ENCODE data around the gene ZNF430.
"Not testable (repeated sequence)": the region's sequence is repeated elsewhere in the genome, so short reads cannot be mapped to it uniquely, and the experiment has no call there.

Gene ZNF430

DNA sequence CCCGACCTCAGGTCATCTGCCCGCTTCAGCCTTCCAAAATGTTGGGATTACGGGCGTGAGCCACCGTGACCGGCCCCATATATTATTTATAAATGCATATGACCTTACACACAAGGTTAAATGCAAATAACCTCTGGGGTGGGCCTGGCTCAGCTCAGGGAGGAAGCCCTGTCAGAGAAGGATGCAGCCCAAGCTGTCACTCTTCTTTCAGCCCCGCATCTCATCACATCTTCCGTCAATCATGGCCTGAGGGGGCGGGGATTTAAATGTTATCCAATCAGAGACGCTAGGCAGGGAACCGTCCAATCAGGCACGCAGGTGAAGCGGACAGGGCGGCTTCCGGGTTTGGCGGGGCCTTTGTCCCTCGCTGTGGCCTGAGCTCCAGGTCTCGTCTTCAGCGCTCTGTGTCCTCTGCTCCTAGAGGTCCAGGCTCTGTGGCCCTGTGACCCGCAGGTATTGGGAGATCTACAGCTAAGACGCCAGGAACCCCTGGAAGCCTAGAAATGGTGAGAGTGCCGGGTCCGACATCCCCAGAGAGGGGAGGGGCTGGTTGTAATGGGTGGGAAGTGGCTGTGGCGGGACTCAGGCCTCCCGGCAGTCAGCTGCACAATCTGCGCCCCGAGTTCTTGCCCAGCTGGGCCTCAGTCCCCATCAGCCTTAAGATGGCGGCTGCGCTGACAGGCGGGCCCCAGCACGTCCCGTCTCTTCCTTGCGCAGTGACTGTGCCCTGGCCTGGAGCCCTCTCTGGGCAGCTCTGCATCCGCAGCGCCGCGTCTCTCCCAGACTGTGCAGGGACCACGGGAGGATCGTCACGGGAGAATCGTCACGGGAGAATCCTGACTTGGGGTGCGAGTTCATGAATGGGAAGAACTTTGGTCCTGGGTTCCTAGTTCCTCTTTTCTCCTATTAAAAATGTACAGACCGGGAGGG lies at the start of gene ZNF430:
Gene ZNF430 (plus strand): TSS at position 360 of the 930 bp plus-strand sequence. CDS start 144 bp downstream, at position 504.
- in situ Hi-C loops (cut with MboI; ENCODE audit: low sequenced_read_pairs): no loop called here

DNA sequence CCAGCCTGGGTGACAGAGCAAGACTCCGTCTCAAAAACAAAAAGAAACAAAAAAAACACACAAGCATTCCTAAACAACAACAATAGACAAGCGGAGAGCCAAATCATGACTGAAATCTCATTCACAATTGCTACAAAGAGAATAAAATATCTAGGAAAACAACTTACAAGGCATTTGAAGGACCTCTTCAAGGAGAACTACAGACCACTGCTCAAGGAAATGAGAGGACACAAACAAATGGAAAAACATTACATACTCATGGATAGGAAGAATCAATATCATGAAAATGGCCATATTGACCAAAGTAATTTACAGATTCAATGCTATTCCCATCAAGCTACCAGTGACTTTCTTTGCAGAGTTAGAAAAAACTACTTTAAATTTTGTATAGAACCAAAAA lies 27.7 kb upstream of the ZNF430 start:
- in situ Hi-C loops (cut with MboI; ENCODE audit: low sequenced_read_pairs): not testable (repeated sequence)

DNA sequence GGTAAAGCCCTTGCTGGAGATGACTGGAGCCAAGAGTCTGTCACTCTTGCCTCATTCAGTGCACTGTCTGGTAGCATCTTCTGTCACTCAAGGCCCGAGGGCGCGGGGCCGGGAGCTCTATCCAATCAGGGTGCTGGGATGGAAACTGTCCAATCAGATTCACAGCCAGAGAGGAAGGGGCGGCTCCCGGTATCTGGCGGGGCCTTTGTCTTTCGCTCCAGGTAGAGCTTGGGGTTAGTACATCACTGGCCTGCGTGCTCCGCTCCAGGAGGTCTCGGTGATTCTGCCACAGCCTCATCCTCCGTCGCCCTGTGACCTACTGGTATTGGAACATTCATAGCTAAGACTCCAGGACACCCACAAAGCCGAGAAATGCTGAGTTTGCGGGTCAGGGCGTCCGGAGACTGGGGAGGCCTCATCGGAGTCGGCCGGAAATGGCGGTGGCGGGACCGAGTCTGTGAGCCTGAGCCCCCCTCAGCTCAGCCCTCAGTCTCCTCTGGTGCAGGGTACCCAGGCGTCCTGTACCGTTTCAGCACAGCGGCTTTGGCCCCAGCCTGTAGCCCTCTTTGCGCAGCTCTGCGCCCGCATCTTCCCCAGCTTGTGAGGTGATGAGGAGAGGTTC lies 20.6 kb upstream of the ZNF430 start:
- in situ Hi-C loops (cut with MboI; ENCODE audit: low sequenced_read_pairs): no loop called here

DNA sequence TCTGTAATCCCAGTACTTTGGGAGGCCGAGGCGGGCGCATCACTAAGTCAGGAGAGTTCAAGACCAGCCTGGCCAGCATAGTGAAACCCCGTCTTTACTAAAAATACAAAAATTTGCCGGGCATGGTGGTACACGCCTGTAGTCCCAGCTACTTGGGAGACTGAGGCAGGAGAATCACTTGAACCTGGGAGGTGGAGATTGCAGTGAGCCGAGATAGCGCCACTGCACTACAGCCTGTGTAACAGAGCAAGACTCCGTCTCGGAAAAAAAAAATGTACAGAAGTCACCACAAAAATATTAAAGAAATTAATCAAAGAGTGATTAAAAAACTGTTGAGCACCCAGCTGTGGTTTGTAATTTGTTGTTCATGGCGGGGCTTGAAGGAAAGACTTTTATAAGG lies 781 bp downstream of the ZNF430 start:
- in situ Hi-C loops (cut with MboI; ENCODE audit: low sequenced_read_pairs): not testable (repeated sequence)

DNA sequence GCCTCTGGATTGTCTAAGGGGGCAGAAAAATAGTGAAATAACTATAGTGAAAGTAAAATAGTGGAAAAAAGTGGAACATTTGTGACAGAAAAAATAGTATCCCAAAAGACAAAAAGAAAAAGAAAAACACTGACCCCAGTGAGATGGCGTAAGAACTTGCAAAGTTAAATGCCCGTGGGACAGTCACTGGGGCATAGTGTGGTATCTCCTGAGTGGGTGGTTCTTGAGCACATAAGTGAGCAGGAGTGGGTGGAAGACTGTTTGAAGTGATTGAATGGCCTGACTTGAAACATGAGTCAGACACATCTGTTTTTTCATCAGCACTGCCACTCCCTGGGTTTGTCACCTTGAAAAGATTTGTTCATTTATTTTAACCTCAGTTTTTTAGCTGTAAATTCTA lies 2.5 kb downstream of the ZNF430 start:
- in situ Hi-C loops (cut with MboI; ENCODE audit: low sequenced_read_pairs): no loop called here

DNA sequence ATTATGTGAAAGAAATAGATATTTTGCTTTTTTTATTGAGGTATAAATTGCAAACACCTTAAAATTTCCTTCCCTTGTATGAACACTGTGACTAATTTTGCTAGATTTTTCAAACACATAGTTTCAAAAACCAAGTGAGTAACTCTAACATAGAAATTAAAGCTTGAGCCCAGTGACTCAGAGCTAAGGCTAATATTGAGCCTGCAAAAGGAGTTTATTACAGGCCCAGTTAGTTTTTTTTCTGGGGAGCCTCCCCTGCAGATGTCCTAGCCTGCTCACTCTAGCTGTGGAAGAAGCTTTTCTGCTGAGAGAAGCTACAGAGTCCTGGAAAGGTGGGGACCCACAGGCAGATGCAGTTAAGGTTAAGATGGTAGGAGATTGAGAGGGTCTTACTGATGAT lies 3.4 kb downstream of the ZNF430 start:
- in situ Hi-C loops (cut with MboI; ENCODE audit: low sequenced_read_pairs): no loop called here

DNA sequence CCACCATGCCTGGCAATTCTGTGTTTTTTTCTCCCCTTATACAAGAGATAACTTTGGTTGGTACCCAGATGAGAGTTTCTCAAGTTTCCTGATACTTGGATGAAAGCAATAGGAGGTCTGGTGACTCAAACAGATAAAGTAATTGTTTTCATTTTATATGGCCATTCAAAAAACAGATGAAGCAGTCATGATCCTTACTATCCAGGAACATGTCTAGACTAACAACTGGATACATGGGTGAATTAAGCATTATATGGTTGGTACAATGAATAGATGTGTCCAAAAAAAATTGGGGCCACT lies 8.5 kb downstream of the ZNF430 start:
- in situ Hi-C loops (cut with MboI; ENCODE audit: low sequenced_read_pairs): no loop called here

DNA sequence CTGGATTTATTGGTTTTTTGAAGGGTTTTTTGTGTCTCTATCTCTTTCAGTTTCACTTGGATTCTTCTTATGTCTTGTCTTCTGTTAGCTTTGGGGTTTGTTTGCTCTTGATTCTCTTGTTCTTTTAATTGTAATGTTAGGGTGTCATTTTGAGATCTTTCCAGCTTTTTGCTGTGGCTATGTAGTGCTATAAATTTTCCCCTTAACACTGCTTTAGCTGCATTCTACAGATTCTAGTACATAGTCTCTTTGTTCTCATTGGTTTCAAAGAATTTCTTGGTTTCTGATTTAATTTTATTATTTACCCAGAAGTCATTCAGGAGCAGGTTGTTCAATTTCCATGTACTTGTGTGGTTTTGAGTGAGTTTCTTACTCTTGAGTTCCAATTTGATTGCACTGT lies 24.6 kb downstream of the ZNF430 start:
- in situ Hi-C loops (cut with MboI; ENCODE audit: low sequenced_read_pairs): no loop called here

DNA sequence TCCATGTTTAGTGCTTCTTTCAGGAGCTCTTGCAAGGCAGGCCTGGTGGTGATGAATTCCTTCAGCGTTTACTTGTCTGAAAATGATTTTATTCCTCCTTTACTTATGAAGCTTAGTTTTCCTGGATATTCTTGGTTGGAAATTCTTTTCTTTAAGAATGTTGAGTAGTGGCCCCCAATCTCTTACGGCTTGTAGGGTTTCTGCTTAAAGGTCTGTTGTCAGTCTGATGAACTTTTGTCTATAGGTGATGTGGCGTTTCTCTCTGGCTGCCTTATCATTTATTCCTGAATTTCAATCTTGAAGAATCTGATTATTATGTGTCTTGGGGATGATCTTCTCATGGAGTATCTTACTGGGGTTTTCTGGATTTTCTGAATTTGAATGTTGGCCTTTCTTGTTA lies 26.0 kb downstream of the ZNF430 start:
- in situ Hi-C loops (cut with MboI; ENCODE audit: low sequenced_read_pairs): no loop called here

DNA sequence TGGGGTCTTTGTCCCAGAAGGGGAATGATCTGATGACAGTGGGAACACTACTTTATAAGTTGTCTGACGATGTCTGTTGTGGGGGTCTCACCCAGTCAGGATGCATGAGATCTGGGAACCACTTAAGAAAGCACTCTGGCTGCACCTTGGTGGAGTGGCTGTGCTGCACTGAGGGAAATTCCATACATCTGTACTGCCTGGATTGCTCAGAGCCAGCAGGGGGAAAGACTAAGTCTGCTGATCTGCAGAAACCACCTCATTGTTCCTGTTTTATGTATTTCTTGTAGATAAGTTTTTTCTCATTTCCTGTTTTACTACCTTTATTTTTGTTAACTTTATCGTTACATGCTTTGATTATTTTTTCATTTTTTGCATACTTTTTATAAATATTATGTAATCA lies 27.3 kb downstream of the ZNF430 start:
- in situ Hi-C loops (cut with MboI; ENCODE audit: low sequenced_read_pairs): no loop called here

DNA sequence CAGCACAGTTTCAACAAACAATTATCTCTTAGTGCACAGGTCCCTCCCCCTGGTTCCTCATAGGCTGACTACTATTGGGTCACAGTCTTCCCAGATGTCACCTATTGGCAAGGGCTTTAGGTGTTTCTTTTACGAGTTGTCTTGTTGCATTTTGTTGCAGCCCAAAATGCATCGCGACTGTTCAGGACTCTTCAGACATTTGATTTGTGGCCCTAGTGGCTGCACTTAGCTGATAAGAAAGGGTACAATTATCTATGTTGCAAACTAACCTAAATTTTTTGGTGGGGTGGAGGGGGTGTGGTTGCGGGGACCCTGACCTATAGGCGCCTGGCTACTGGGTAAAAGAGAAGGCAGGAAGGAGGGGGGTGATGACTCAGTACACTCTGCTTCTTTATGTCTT lies 32.4 kb downstream of the ZNF430 start:
- in situ Hi-C loops (cut with MboI; ENCODE audit: low sequenced_read_pairs): no loop called here

DNA sequence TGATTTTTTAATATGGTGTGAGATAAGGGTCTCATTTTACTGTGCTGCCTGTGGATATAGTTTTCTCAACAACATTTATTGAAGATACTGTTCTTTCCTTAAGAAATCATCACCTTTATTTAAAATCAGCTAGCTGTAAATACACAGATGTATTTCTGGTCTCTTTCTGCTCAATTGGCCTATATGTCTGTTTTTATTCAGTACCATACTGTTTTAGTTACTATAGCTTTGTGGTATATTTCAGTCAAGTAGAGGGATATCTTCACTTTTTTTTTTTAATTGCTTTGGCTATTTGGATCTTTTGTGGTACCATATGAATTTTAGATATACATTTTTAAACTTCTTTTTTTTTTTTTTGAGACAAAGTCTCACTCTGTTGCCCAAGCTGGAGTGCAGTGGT lies 44.9 kb downstream of the ZNF430 start:
- in situ Hi-C loops (cut with MboI; ENCODE audit: low sequenced_read_pairs): no loop called here

DNA sequence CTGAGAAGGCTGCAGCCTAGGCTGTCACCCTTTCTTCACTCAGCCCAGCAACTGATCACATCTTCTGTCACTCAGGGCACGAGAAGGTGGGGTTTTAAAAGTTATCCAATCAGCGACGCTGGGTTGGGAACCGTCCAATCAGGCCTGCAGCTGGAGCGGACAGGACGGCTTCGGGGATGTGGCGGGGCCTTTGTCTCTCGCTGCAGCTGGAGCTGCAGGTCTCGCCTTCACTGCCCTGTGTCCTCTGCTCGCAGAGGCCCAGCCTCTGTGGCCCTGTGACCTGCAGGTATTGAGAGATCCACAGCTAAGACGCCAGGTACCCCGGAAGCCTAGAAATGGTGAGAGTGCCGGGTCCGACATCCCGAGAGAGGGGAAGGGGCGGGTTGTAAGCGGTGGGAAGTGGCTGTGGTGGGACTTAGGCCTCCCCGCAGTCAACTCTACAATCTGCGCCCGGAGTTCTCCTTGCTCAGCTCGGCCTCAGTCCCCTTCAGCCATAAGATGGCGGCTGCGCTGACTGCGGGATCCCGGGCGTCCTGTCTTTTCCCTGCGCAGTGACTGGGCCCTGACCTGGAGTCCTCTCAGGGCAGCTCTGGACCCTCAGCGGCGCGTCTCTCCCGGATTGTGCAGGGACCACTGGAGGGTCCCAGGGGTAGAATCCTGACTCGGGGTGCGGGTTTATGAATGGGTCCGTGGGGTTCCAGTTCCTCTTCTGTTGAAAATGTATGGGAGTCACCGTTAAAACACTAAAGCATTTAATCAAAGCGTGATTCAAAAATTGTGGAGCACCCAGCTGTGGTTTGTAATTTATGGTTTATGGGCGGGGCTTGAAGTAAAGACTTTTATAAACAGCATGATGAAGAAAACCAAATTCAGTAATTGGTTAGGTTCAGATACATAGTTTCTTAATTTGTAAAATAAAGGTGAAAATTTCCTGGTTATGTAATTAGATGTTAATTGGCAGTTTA lies 61.8 kb downstream of the ZNF430 start, which contains the start of gene ZNF714:
Gene ZNF714 (plus strand): TSS at position 193 of the 965 bp plus-strand sequence. CDS start 16,066 bp downstream, outside the sequence.
- in situ Hi-C loops (cut with MboI; ENCODE audit: low sequenced_read_pairs): no loop called here

DNA sequence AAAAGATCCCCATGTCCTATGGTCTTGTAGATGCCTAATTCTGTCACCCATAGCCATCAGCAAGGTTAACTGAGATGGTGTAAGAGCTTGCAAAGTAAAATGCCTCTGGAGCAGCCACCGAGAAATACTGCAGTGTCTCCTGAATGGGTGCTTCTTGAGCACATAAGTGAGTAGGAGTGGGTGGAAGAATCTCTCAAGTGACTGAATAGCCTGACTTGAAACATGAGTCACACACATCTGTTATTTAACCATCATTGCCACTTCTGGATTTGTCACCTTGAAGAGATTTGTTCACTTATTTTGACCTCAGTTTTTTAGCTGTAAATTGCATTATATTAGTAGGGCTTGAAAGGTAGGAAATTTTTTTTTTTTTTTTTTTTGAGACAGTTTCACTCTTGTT lies 63.9 kb downstream of the ZNF430 start:
- in situ Hi-C loops (cut with MboI; ENCODE audit: low sequenced_read_pairs): no loop called here

DNA sequence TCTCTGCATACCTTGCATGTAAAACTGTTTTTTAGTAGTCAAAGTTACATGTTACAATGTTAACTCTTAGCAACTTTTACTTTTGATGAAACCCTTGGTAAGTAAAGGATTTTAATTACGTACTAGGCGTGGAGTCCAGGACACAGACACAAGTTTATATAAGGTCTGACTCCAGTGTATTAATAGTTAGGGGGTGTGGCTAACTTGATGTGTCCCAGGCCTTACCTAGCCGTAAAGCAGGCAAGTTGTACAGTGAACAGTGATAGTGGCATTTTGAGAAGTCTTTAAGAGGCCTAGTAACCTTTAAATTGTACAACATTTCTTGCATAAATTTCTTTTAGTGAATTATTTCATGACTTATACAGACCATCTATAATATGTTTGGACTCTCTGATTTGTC lies 67.4 kb downstream of the ZNF430 start:
- in situ Hi-C loops (cut with MboI; ENCODE audit: low sequenced_read_pairs): no loop called here

DNA sequence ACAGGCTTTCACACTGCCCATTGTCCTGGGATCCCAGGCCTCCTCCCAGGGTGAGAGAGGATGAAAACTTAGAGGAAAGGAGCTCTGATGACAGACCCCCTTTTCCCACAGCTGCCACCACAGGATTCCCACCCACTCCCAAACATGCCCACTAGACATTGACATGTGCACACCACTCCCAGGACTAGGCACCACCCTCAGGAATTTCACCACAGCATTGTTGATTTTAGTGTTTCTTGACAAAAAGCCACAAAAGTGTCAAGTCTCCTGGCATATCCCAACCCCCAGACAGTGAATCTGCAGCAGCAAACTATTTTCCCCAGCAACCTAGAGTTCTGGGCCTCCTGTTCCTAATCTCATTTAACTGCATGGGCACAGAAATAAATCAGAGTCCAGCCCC lies 71.7 kb downstream of the ZNF430 start:
- in situ Hi-C loops (cut with MboI; ENCODE audit: low sequenced_read_pairs): no loop called here

DNA sequence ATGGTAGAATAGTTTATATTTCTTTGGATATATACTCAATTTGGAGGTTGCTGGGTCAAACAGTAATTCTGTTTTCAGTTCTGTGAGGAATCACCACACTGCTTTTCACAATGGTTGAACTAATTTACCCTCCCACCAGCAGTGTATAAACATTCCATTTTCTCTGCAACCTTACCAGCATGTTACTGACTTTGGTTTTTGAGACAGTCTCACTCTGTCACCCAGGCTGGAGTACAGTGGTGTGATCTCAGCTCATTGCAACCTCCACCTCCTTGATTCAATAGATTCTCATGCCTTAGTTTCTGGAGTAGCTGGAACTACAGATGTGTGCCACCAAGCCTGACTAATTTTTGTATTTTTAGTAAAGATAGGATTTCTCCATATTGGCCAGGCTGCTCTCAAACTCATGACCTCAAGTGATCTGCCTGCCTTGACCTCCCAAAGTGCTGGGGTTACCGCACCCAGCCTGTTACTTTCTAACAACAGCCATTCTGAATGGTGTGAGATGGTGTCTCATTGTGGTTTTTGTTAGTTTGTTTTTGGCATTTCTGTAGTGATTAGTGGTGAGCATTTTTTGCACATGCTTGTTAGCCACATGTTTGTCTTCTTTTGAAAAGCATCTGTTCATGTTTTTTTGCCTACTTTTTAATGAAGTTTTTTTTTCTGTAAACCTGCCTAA lies 74.0 kb downstream of the ZNF430 start:
- in situ Hi-C loops (cut with MboI; ENCODE audit: low sequenced_read_pairs): no loop called here

DNA sequence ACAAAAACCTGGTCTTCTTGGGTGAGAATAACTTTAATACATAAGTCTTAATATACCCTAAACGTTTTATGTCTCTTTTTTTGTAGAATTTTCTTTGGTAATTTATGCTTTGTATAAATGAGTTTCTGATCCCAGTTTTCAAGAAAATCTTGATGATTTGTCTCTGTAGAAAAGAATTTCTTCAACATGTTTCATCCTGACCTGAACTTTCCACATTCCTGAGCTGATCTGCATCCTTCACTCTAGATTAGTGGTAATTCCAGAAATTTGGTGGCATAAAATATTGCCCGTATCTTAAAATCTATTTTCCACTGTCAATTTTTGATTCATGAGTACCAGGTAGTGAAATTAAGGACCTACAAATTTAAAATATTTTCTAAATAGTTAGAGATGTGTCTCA lies 77.8 kb downstream of the ZNF430 start:
- in situ Hi-C loops (cut with MboI; ENCODE audit: low sequenced_read_pairs): no loop called here

DNA sequence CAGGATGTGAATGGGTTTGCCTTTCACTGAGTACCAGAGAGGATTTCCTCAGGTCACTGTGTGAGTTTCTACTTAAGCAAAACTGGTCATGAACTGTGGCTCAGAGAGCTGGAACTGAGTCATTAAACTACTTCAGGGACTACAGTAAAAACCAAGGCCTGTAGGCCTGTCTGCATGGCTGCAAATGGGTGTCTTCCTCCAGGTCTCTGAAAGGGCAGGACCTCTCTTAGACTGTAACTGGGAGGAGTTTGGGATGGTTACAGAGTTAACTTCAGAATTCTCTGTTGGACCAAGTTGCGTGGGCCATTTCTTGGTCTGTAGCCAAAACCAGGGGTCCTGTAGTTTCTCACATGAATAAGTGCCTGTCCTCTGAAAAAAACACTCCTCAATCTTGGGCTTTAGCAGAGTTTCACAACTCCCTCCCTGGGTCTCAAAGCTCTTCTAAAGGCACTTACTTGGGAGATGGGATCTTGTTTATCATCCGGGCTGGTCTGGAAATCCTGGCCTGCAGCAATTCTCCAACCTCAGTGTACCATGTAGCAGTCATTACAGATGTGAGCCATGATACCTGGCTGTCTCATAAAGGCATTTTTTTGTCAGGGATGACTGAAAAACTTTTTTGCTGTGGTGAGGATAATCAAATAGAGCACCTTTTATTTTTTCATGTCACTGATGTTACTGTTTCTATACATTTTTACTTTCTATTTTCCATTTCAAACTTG lies 81.2 kb downstream of the ZNF430 start:
- in situ Hi-C loops (cut with MboI; ENCODE audit: low sequenced_read_pairs): no loop called here

DNA sequence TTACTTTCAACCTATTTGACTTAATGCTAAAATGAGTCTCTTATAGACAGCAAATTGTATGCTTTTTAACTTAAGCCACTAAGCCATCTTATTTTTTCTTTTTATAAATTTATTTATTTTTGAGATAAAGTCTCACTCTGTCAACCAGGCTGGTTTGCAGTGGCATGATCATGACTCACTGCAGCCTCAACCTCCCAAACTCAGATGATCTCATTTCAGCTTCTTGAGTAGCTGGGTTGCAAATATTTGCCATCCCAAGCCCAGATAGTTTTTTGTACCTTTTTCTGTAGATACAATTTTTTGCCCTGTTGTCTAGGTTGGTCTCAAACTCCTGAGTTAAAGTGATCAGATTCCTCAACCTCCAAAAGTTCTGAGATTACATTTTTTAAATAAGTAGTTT lies 88.7 kb downstream of the ZNF430 start:
- in situ Hi-C loops (cut with MboI; ENCODE audit: low sequenced_read_pairs): no loop called here
